ENCODE data around the gene METAP1D. TPM values are rescaled to one million over a fixed set of nuclear protein-coding genes. Genes with fewer than 3 reads are reported as not detected.

Gene METAP1D
- total RNA-seq, 5 donors from 2014 or later (not counting 1 experiment from before 2014, with no cell fraction given) = 7.6 to 11.4 (median 10.1) TPM

DNA sequence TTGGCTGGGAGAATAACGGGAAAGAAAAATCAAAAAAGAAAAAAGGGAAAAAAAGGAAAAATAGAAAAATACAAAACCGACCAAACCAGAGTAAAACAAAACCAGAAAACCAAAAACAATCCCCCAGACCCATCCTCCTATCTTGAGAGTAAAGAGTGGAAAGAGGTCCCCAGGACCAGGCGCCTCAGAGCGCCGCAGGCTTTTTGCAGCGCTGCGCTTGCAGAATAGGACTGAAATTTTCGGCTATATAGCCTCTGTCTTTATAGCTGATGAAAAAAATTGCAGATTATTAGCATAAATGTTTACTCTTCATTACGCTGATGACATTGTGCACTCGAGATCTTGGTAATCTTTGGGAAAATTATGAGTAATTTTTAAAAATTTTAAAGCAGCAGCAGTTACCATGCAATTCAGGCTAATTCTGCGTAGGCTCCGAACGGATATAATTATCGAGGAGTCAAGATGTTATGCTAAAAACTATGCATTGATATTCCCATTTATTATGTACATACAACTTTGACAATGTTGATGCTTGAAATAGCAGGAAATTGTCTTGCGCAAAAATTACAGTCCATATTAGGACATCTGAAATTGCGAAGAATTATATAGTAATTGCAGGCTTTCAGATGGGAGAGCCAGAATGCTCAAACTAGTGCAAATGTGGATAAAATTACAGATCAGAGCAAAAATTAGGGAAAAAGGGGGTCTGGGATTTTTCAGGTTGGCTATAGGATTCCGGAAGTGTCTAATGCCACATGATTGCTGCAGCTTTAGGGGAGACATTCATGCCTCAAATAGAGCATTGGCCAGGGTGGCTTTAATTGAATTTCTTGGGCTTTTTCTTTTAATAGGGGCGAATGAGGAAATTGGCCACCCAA is 93.9 kb downstream of the METAP1D start:
- no peaks in the 10 kb centered on the region for H3K36me3 ChIP-seq (ENCODE audit: control insufficient read depth in 2 of 2, extremely low read depth in 1 of 2, insufficient read depth in 1 of 2, low read length in 1 of 2)
- peak overlapping the region; percentile 18 to 82 (median 38) for H3K4me3 Mint-ChIP-seq
- H3K36me3 Mint-ChIP-seq = no peaks in the 10 kb centered on the region
- ChIA-PET CTCF (interaction anchor here (0.6 to 0.9 kb wide), 2 partner anchors 8 to 169 kb away, joined by 4 to 6 read pairs; no protein-coding TSS in a partner anchor), POLR2A (no interaction called here)
- H3K9me3 ChIP-seq = no peaks in the 10 kb centered on the region
- H3K4me3 ChIP-seq (ENCODE audit: control insufficient read depth in 1 of 2, extremely low read depth in 1 of 2, low read length in 1 of 2) = no peak overlapping the region
- peaks cover 20 to 65% of the 10 kb centered on the region in 2 experiments for H3K4me1 ChIP-seq (ENCODE audit: control insufficient read depth in 1 of 2, extremely low read depth in 1 of 2, insufficient read depth in 2 of 2, low read length in 2 of 2)
- 14% methylated on average over 1 of the region's 18 CpGs for WGBS (ENCODE audit: insufficient coverage)
- peaks cover 30 to 51% (median 43%) of the 10 kb centered on the region in 3 donors for H3K4me1 Mint-ChIP-seq
- peak overlapping the region in 1 of 2 donors; percentile 72 for H3K27ac Mint-ChIP-seq
- no peak overlapping the region for H3K27ac ChIP-seq (ENCODE audit: low read length)
- peaks cover 70 to 88% of the 10 kb centered on the region in 2 donors for H3K27me3 Mint-ChIP-seq
- peaks cover 27 to 93% of the 10 kb centered on the region in 2 experiments for H3K27me3 ChIP-seq (replicated peaks in 1 of 2; ENCODE audit: control insufficient read depth in 2 of 2, extremely low read depth in 1 of 2, insufficient read depth in 2 of 2, low read length in 1 of 2)
- no peaks in the 10 kb centered on the region for H3K9me3 Mint-ChIP-seq
- DNase-seq (peak in 2 of 35 experiments; percentile 3 to 22), ATAC-seq (replicated peaks in 1 of 4) (no peak)

DNA sequence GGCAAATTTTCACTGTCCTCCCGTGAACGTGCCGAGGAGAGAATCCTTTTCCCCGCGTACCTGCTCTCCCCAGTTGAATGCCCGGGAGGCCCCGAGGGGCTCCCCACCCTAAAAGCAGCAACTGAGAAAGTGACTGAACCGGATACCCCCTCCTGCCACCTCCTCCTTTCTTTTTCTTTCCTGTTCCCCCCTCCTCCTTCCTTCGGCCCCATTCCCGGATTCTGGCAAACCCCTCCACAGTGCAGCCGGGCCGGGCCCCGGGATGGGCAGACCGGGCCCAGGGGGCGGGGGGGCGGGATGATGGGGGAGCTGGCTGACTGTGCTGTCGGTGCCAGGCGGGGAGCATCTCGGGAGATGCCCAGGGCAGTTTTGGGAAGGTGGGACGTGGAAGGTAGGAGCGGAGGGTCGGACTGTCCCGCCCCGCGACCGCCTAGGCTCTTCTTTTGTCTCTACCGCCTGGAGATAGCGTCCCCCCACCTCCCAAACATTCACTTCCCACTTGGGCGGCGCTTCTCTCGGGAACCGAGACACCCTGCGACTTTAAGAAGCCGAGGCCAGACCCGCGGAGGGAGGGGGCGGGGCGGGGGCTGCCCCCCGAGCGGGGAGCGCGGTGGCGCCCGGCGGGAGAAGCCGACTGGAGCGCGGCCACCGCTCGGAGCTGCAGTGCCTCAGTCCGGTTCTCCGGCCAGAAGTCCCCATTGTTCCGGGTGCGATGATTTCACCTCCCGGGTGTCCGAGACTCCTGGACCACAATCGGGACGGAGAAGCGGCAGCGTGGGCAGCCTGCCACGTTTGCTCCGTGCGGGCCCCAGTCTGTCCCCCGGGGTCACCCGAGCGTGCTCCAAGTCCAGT is 94.8 kb downstream of the METAP1D start:
- POLR2A ChIA-PET = no interaction called here
- peaks cover 20 to 72% of the 10 kb centered on the region in 2 experiments for H3K4me1 ChIP-seq (ENCODE audit: control insufficient read depth in 1 of 2, extremely low read depth in 1 of 2, insufficient read depth in 2 of 2, low read length in 2 of 2)
- ATAC-seq (replicated peaks in 1 of 4) = no peak
- 3% methylated on average over 44 of the region's 66 CpGs for WGBS (ENCODE audit: insufficient coverage)
- peaks cover 31 to 54% (median 44%) of the 10 kb centered on the region in 3 donors for H3K4me1 Mint-ChIP-seq
- CTCF ChIA-PET = no interaction called here
- H3K9me3 Mint-ChIP-seq = no peaks in the 10 kb centered on the region
- peaks cover 66 to 83% of the 10 kb centered on the region in 2 donors for H3K27me3 Mint-ChIP-seq
- peak overlapping the region; percentile 42 to 52 for H3K4me3 ChIP-seq (ENCODE audit: control insufficient read depth in 1 of 2, extremely low read depth in 1 of 2, low read length in 1 of 2)
- H3K4me3 Mint-ChIP-seq = peak overlapping the region; percentile 38 to 82 (median 71)
- no peaks in the 10 kb centered on the region for H3K36me3 Mint-ChIP-seq
- no peaks in the 10 kb centered on the region for H3K36me3 ChIP-seq (ENCODE audit: control insufficient read depth in 2 of 2, extremely low read depth in 1 of 2, insufficient read depth in 1 of 2, low read length in 1 of 2)
- no peak overlapping the region for H3K27ac Mint-ChIP-seq
- no peak overlapping the region for H3K27ac ChIP-seq (ENCODE audit: low read length)
- H3K27me3 ChIP-seq (replicated peaks in 1 of 2; ENCODE audit: control insufficient read depth in 2 of 2, extremely low read depth in 1 of 2, insufficient read depth in 2 of 2, low read length in 1 of 2) = peaks cover 21 to 92% of the 10 kb centered on the region in 2 experiments
- no peaks in the 10 kb centered on the region for H3K9me3 ChIP-seq
- no peak for DNase-seq

GRCh38 chr2:172095146-172095904 is 95.6 kb downstream of the METAP1D start:
- peak overlapping the region; percentile 42 to 61 for H3K4me3 ChIP-seq (ENCODE audit: control insufficient read depth in 1 of 2, extremely low read depth in 1 of 2, low read length in 1 of 2)
- Mint-ChIP-seq H3K27ac (no peak overlapping the region), H3K4me3 (peak overlapping the region; percentile 71 to 82 (median 80)), H3K9me3 (no peaks in the 10 kb centered on the region), H3K27me3 (peaks cover 60 to 81% of the 10 kb centered on the region in 2 donors), H3K4me1 (peaks cover 31 to 50% (median 45%) of the 10 kb centered on the region in 3 donors), H3K36me3 (no peaks in the 10 kb centered on the region)
- ChIA-PET POLR2A (interaction anchor here in 1 of 2 donors (0.9 kb wide), 1 partner anchor 12 kb away, joined by 4 read pairs; no protein-coding TSS in a partner anchor), CTCF (interaction anchor here in 1 of 2 donors (0.6 to 1.0 kb wide), 2 partner anchors 11 to 1084 kb away, joined by 3 read pairs; no protein-coding TSS in a partner anchor)
- peaks cover 22 to 74% of the 10 kb centered on the region in 2 experiments for H3K4me1 ChIP-seq (ENCODE audit: control insufficient read depth in 1 of 2, extremely low read depth in 1 of 2, insufficient read depth in 2 of 2, low read length in 2 of 2)
- peak; percentile 81 to 90 (median 82) for ATAC-seq (replicated peaks in 1 of 4)
- H3K27ac ChIP-seq (ENCODE audit: low read length) = no peak overlapping the region
- no peaks in the 10 kb centered on the region for H3K9me3 ChIP-seq
- H3K36me3 ChIP-seq (ENCODE audit: control insufficient read depth in 2 of 2, extremely low read depth in 1 of 2, insufficient read depth in 1 of 2, low read length in 1 of 2) = no peaks in the 10 kb centered on the region
- DNase-seq = peak; percentile 55 to 90 (median 84)
- H3K27me3 ChIP-seq (replicated peaks in 1 of 2; ENCODE audit: control insufficient read depth in 2 of 2, extremely low read depth in 1 of 2, insufficient read depth in 2 of 2, low read length in 1 of 2) = peaks cover 17 to 91% of the 10 kb centered on the region in 2 experiments
- WGBS (ENCODE audit: insufficient coverage) = 0% methylated on average over 35 of the region's 51 CpGs

DNA sequence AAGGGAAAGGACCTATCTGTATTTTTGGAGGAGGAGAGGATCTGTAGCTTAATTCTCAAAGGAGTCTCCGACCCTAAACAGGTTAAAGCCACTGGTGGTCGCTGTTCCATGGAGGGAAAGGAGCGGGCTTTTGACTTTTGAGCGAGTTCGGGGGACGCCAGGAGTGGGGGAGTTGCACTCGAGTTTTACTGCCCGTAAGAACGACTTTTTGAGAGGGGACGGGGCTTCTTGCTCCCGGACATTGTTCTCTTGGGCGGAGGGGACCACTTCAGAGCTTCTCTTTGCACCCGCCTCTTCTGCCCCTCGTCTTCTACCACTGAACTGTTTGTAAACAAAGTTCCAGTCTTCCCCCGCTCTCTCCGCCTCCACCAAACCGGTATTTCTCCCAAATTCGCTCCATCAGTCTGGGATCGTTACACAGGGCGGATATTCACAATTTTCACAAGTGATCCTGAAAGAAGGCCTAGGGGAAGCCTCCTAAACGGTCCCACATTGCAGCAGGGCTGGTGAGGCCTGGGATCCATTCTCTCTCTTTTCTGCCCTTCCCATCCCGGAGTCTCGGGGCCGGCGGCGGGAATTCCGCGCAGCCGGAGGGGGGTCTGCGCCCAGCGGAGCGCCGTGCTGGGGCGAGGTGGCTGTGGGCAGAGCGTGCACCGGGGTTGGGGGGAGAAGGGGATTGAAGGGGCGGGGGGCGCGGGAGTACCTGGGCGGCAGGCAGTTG is 96.3 kb downstream of the METAP1D start:
- peaks cover 35 to 50% (median 50%) of the 10 kb centered on the region in 3 donors for H3K4me1 Mint-ChIP-seq
- peaks cover 27 to 74% of the 10 kb centered on the region in 2 experiments for H3K4me1 ChIP-seq (ENCODE audit: control insufficient read depth in 1 of 2, extremely low read depth in 1 of 2, insufficient read depth in 2 of 2, low read length in 2 of 2)
- peaks cover 52 to 78% of the 10 kb centered on the region in 2 donors for H3K27me3 Mint-ChIP-seq
- peaks cover 21 to 91% of the 10 kb centered on the region in 2 experiments for H3K27me3 ChIP-seq (replicated peaks in 1 of 2; ENCODE audit: control insufficient read depth in 2 of 2, extremely low read depth in 1 of 2, insufficient read depth in 2 of 2, low read length in 1 of 2)
- no peaks in the 10 kb centered on the region for H3K9me3 Mint-ChIP-seq
- no peaks in the 10 kb centered on the region for H3K9me3 ChIP-seq
- H3K4me3 ChIP-seq (ENCODE audit: control insufficient read depth in 1 of 2, extremely low read depth in 1 of 2, low read length in 1 of 2) = peak overlapping the region; percentile 42 to 61
- DNase-seq = peak in 2 of 35 experiments; percentile 13 to 35
- peak overlapping the region; percentile 71 to 82 (median 80) for H3K4me3 Mint-ChIP-seq
- WGBS (ENCODE audit: insufficient coverage) = 7% methylated on average over 23 of the region's 40 CpGs
- H3K36me3 ChIP-seq (ENCODE audit: control insufficient read depth in 2 of 2, extremely low read depth in 1 of 2, insufficient read depth in 1 of 2, low read length in 1 of 2) = no peaks in the 10 kb centered on the region
- ChIA-PET CTCF (interaction anchor here in 1 of 2 donors (0.6 to 1.0 kb wide), 2 partner anchors 10 to 1084 kb away, joined by 3 read pairs; no protein-coding TSS in a partner anchor), POLR2A (interaction anchor here in 1 of 2 donors (0.9 kb wide), 1 partner anchor 11 kb away, joined by 4 read pairs; no protein-coding TSS in a partner anchor)
- ATAC-seq (replicated peaks in 1 of 4) = no peak
- H3K36me3 Mint-ChIP-seq = no peaks in the 10 kb centered on the region
- peak overlapping the region in 1 of 2 donors; percentile 28 for H3K27ac Mint-ChIP-seq
- no peak overlapping the region for H3K27ac ChIP-seq (ENCODE audit: low read length)

DNA sequence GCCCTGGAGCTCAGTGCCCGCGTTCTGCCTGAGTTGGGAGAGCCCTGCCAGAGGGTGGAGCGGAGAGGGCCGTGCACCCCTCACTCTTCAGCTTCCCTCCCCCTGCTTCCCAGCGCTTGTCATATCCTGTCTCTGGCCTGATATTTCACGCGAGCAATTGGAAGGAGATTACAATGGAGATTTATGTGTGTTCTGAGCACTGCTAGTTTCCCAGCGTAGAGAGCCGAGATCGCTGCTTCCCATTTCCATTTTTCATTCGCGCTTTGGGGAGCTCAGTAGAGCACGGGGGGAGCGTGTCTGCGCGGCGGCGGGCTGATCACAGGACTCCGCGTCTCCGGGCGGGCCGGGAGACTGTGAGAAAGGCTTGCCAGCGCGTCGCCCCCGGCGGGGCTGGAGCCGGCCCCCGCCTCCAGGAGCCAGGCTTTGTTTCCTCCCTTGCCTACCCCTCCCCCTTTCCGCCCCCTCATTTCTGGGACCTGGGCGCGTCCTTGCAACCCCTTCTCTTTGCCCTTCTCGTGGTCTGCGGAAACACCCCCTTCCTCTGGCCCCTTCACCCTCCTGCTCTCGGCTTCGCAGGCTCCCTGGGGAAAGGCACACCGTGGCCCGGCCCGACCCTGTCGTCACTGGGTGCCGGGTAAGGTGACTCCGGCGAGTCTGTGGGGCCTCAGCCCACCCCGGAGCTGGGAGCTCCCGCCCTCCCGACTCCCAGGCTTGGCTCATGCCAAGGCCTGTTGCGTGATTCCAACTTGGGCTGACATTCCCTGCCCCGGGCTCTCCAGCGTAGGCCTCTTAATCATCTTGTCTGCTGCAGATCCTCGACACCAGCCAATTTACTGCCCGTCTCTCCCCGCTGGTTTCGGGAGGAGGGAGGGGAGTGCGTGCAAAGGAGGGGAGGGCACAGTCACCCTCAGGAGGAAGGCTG is 97.1 kb downstream of the METAP1D start:
- H3K27me3 Mint-ChIP-seq = peaks cover 53 to 80% of the 10 kb centered on the region in 2 donors
- peak overlapping the region; percentile 40 to 82 (median 40) for H3K4me3 Mint-ChIP-seq
- H3K36me3 ChIP-seq (ENCODE audit: control insufficient read depth in 2 of 2, extremely low read depth in 1 of 2, insufficient read depth in 1 of 2, low read length in 1 of 2) = no peaks in the 10 kb centered on the region
- H3K4me1 ChIP-seq (ENCODE audit: control insufficient read depth in 1 of 2, extremely low read depth in 1 of 2, insufficient read depth in 2 of 2, low read length in 2 of 2) = peaks cover 29 to 83% of the 10 kb centered on the region in 2 experiments
- CTCF ChIA-PET = no interaction called here
- no peaks in the 10 kb centered on the region for H3K9me3 ChIP-seq
- WGBS (ENCODE audit: insufficient coverage) = 3% methylated on average over 32 of the region's 55 CpGs
- H3K4me1 Mint-ChIP-seq = peaks cover 44 to 59% (median 57%) of the 10 kb centered on the region in 3 donors
- DNase-seq (peak in 2 of 35 experiments; percentile 10 to 47), ATAC-seq (replicated peaks in 1 of 4) (no peak)
- peak overlapping the region in 1 of 2 donors; percentile 63 for H3K27ac Mint-ChIP-seq
- H3K27me3 ChIP-seq (replicated peaks in 1 of 2; ENCODE audit: control insufficient read depth in 2 of 2, extremely low read depth in 1 of 2, insufficient read depth in 2 of 2, low read length in 1 of 2) = peaks cover 20 to 94% of the 10 kb centered on the region in 2 experiments
- no peaks in the 10 kb centered on the region for H3K9me3 Mint-ChIP-seq
- H3K36me3 Mint-ChIP-seq = no peaks in the 10 kb centered on the region
- H3K4me3 ChIP-seq (ENCODE audit: control insufficient read depth in 1 of 2, extremely low read depth in 1 of 2, low read length in 1 of 2) = peak overlapping the region in 1 of 2 donors; percentile 60
- no peak overlapping the region for H3K27ac ChIP-seq (ENCODE audit: low read length)
- POLR2A ChIA-PET = interaction anchor here in 1 of 2 donors (0.7 kb wide), 1 partner anchor 39 kb away, joined by 3 read pairs; no protein-coding TSS in a partner anchor

Data from T-cell (primary cell).